IMR-90 (cell line): Measurements from ENCODE around the gene RTN4RL2. TPM values are rescaled to one million over a fixed set of nuclear protein-coding genes. Genes with fewer than 3 reads are reported as not detected.

ENCODE experiments used
- ATAC-seq: fragments of 200-7000 bp; cut with Tn5 transposase; 2 replicates; pipeline ENCODE4 v1.9.1; 2020; ENCODE audit warnings: low read depth, mild to moderate bottlenecking, moderate library complexity
- BruUV-seq: library from RNA; stranded (reverse); fragments of 400-500 nt; replicated peaks from 2 replicates; lab custom pipeline; 2021; lab: Mats Ljungman, UMichigan
- CTCF ChIA-PET: fragments of 300-600 bp; formaldehyde crosslinking; extraction: SDS; loops from one replicate; lab custom pipeline; 2021; ENCODE audit warnings: antibody characterized with exemption; lab: Yijun Ruan, JAX
- POLR2A ChIA-PET: fragments of 300-600 bp; sonication (Branson Sonifier 250); formaldehyde crosslinking; loops from one replicate; lab custom pipeline; 2022; ENCODE audit warnings: antibody characterized with exemption; ENCODE audit not compliant: unreplicated experiment; lab: Charles Lee
- DNase-seq: peaks from one replicate; pipeline ENCODE4 v3.0.0; 2013
- H2AFZ ChIP-seq: replicated peaks from 2 replicates; pipeline ENCODE3; 2013; ENCODE audit warnings: low read length, mild to moderate bottlenecking; ENCODE audit not compliant: poor library complexity
- H2AK5ac ChIP-seq: 2 replicates; pipeline ENCODE4 v1.6.1; 2013; ENCODE audit warnings: low read depth, low read length, inconsistent platforms
- H2AK9ac ChIP-seq: replicated peaks from 2 replicates; pipeline ENCODE3; 2013; ENCODE audit warnings: mild to moderate bottlenecking, low read depth, low read length, moderate library complexity; ENCODE audit not compliant: poor library complexity
- H2BK120ac ChIP-seq: 2 replicates; pipeline ENCODE4 v1.6.1; 2013; ENCODE audit warnings: low read depth, low read length, inconsistent platforms
- H2BK15ac ChIP-seq: 3 replicates; pipeline ENCODE4 v1.6.1; 2013; ENCODE audit warnings: low read depth, low read length, inconsistent platforms
- H2BK20ac ChIP-seq: 2 replicates; pipeline ENCODE4 v1.6.1; 2013; ENCODE audit warnings: low read depth, mild to moderate bottlenecking, inconsistent platforms, low read length, moderate library complexity
- H2BK5ac ChIP-seq: 2 replicates; pipeline ENCODE4 v1.6.1; 2013; ENCODE audit warnings: mild to moderate bottlenecking, low read depth, low read length, inconsistent platforms; ENCODE audit not compliant: poor library complexity, severe bottlenecking
- H3K14ac ChIP-seq: replicated peaks from 2 replicates; pipeline ENCODE4 v1.6.1; 2013; ENCODE audit warnings: low read depth, low read length, inconsistent platforms
- H3K18ac ChIP-seq: 2 replicates; pipeline ENCODE4 v1.6.1; 2013; ENCODE audit warnings: low read depth, low read length, control low read depth
- H3K23ac ChIP-seq: 2 replicates; pipeline ENCODE4 v1.6.1; 2013; ENCODE audit warnings: low read depth, low read length, inconsistent platforms
- H3K27ac ChIP-seq: 2 replicates; pipeline ENCODE4 v1.5.1; 2013; ENCODE audit warnings: mild to moderate bottlenecking, control low read depth, low read length; ENCODE audit not compliant: insufficient read depth
- H3K27me3 ChIP-seq: 2 replicates; pipeline ENCODE4 v1.6.1; 2013; ENCODE audit warnings: low read length; ENCODE audit not compliant: control insufficient read depth, insufficient read depth
- H3K36me3 ChIP-seq: 2 replicates; pipeline ENCODE4 v1.6.1; 2013; ENCODE audit warnings: low read length, mixed read lengths; ENCODE audit not compliant: control insufficient read depth, insufficient read depth
- H3K4ac ChIP-seq: 2 replicates; pipeline ENCODE4 v1.6.1; 2013; ENCODE audit warnings: low read depth, low read length, inconsistent platforms
- H3K4me1 ChIP-seq: 2 replicates; pipeline ENCODE4 v1.6.1; 2013; ENCODE audit warnings: low read length, mixed read lengths; ENCODE audit not compliant: control insufficient read depth, insufficient read depth
- H3K4me2 ChIP-seq: 2 replicates; pipeline ENCODE4 v1.6.1; 2013; ENCODE audit warnings: low read depth, mild to moderate bottlenecking, control low read depth, low read length, moderate library complexity
- H3K4me3 ChIP-seq: 2 replicates; pipeline ENCODE4 v1.5.1; 2013; ENCODE audit warnings: low read depth, mild to moderate bottlenecking, control low read depth, low read length, moderate library complexity; ENCODE audit not compliant: insufficient read depth
- H3K56ac ChIP-seq: 2 replicates; pipeline ENCODE4 v1.6.1; 2013; ENCODE audit warnings: low read length, inconsistent platforms; ENCODE audit not compliant: insufficient read depth; ENCODE audit errors: extremely low read depth
- H3K79me1 ChIP-seq, 2 experiments: 2 replicates each; pipeline ENCODE4 v1.6.1; 2013; ENCODE audit warnings: low read length in 2 of 2, inconsistent platforms in 1 of 2, low read depth in 1 of 2
- H3K9ac ChIP-seq: 2 replicates; pipeline ENCODE4 v1.6.1; 2013; ENCODE audit warnings: low read depth, low read length, control low read depth
- H3K9me1 ChIP-seq: 2 replicates; pipeline ENCODE4 v1.6.1; 2013; ENCODE audit warnings: low read length, inconsistent platforms; ENCODE audit not compliant: insufficient read depth
- H3K9me3 ChIP-seq: 2 replicates; pipeline ENCODE4 v1.6.1; 2013; ENCODE audit warnings: low read length; ENCODE audit not compliant: control insufficient read depth, insufficient read depth
- H4K20me1 ChIP-seq: 2 replicates; pipeline ENCODE4 v1.6.1; 2013; ENCODE audit warnings: low read length, inconsistent platforms; ENCODE audit not compliant: insufficient read depth
- H4K5ac ChIP-seq: 2 replicates; pipeline ENCODE4 v1.6.1; 2013; ENCODE audit warnings: mild to moderate bottlenecking, low read depth, low read length, control low read depth
- H4K8ac ChIP-seq, 2 experiments: 2 replicates each; pipeline ENCODE4 v1.6.1; 2013; ENCODE audit warnings: low read depth in 2 of 2, low read length in 2 of 2, control low read depth in 1 of 2, inconsistent platforms in 1 of 2
- H4K91ac ChIP-seq: 2 replicates; pipeline ENCODE4 v1.6.1; 2013; ENCODE audit warnings: low read depth, low read length, inconsistent platforms; ENCODE audit not compliant: insufficient read depth
- BHLHE40 ChIP-seq: fragments of 150-350 bp; IDR thresholded peaks from 2 replicates; pipeline ENCODE4 v1.6.1; 2016; ENCODE audit warnings: mild to moderate bottlenecking, low read depth, low read length
- CEBPB ChIP-seq: IDR thresholded peaks from 2 replicates; pipeline ENCODE4 v1.6.1; 2012; ENCODE audit warnings: low read depth, low read length, improper control_type of control experiment
- CHD1 ChIP-seq: IDR thresholded peaks from 2 replicates; pipeline ENCODE4 v1.6.1; 2012; ENCODE audit warnings: low read depth, low read length, improper control_type of control experiment
- CTCF ChIP-seq: conservative IDR thresholded peaks from 2 replicates; pipeline ENCODE4 v1.5.1; 2012; ENCODE audit warnings: mild to moderate bottlenecking, low read depth, low read length, improper control_type of control experiment
- FOS ChIP-seq: fragments of 150-350 bp; IDR thresholded peaks from 2 replicates; pipeline ENCODE4 v1.6.1; 2016; ENCODE audit warnings: low read depth, low read length
- MAFK ChIP-seq: IDR thresholded peaks from 2 replicates; pipeline ENCODE4 v1.6.1; 2012; ENCODE audit warnings: low read depth, low read length, improper control_type of control experiment
- MAZ ChIP-seq: IDR thresholded peaks from 2 replicates; pipeline ENCODE4 v1.6.1; 2012; ENCODE audit warnings: low read depth, mild to moderate bottlenecking, low read length, improper control_type of control experiment, moderate library complexity, borderline replicate concordance
- MXI1 ChIP-seq: IDR thresholded peaks from 2 replicates; pipeline ENCODE4 v1.6.1; 2012; ENCODE audit warnings: low read depth, mild to moderate bottlenecking, low read length, moderate library complexity, borderline replicate concordance
- NFE2L2 ChIP-seq: fragments of 150-350 bp; IDR thresholded peaks from 2 replicates; pipeline ENCODE4 v1.6.1; 2016; ENCODE audit warnings: low read depth, mild to moderate bottlenecking, low read length
- POLR2A ChIP-seq: IDR thresholded peaks from 2 replicates; pipeline ENCODE4 v1.6.1; 2012; ENCODE audit warnings: mild to moderate bottlenecking, low read depth, low read length
- RAD21 ChIP-seq: IDR thresholded peaks from 2 replicates; pipeline ENCODE4 v1.6.1; 2012; ENCODE audit warnings: low read length, improper control_type of control experiment
- RCOR1 ChIP-seq: IDR thresholded peaks from 2 replicates; pipeline ENCODE4 v1.6.1; 2012; ENCODE audit warnings: mild to moderate bottlenecking, low read length, improper control_type of control experiment; ENCODE audit not compliant: insufficient replicate concordance
- RFX5 ChIP-seq: IDR thresholded peaks from 2 replicates; pipeline ENCODE4 v1.8.0; 2012; ENCODE audit warnings: low read depth, mild to moderate bottlenecking, low read length, moderate library complexity
- SMC3 ChIP-seq: fragments of 150-350 bp; IDR thresholded peaks from 2 replicates; pipeline ENCODE4 v1.6.1; 2016; ENCODE audit warnings: low read depth, mild to moderate bottlenecking, antibody characterized with exemption, low read length, moderate library complexity
- USF2 ChIP-seq: fragments of 150-350 bp; IDR thresholded peaks from 2 replicates; pipeline ENCODE4 v1.6.1; 2017; ENCODE audit warnings: mild to moderate bottlenecking, antibody characterized with exemption, low read length, low read depth
- WGBS, 2 experiments: methylation state at CpG; one replicate each; pipeline versions ENCODE4 v1.1.5 to v1.1.7; 2013; ENCODE audit warnings: missing lambda C conversion rate in 2 of 2; ENCODE audit not compliant: insufficient read length in 1 of 2; ENCODE audit errors: extremely low coverage in 2 of 2; 5-methylcytosine and 5-hydroxymethylcytosine counted together
- dilution Hi-C: fragments of 300-500 bp; cut with HindIII; formaldehyde crosslinking; loops from one replicate; pipeline ENCODE4 v1.14.3; 2018; ENCODE audit warnings: low sequenced_read_pairs; ENCODE audit not compliant: unreplicated experiment
- in situ Hi-C: fragments of 300-500 bp; cut with MboI; formaldehyde crosslinking; loops from 3 replicates; pipeline ENCODE4 v1.14.3; 2019; ENCODE audit warnings: low sequenced_read_pairs, inconsistent platforms, mixed read lengths
- intact Hi-C: fragments of 100-400 bp; cut with micrococcal nuclease; formaldehyde crosslinking; loops from 2 replicates; pipeline ENCODE4 v1.10.0; 2022
- polyA plus RNA-seq, 3 experiments: library from polyadenylated mRNA; depleted of rRNA; stranded (reverse); fragments of >200 nt; gene quantifications; 2 replicates each; pipeline ENCODE4 v1.2.3, GENCODE V29; 2012; ENCODE audit warnings: low replicate concordance in 1 of 3
- total RNA-seq: library from RNA; depleted of rRNA; stranded (reverse); fragments of >200 nt; gene quantifications from 2 replicates; pipeline ENCODE4 v1.2.3, GENCODE V29; 2012
- TF ChIP-seq, protein P1 (sequence below): fragments of 150-350 bp; IDR thresholded peaks from 2 replicates; pipeline ENCODE4 v1.6.1; 2016; ENCODE audit warnings: low read depth, mild to moderate bottlenecking, low read length, moderate library complexity, borderline replicate concordance

RTN4RL2 gene
- total and polyA plus RNA-seq, 2 of the 4 experiments (the other 2 are of a cell fraction), result 1.5 TPM; not detected in 1

DNA sequence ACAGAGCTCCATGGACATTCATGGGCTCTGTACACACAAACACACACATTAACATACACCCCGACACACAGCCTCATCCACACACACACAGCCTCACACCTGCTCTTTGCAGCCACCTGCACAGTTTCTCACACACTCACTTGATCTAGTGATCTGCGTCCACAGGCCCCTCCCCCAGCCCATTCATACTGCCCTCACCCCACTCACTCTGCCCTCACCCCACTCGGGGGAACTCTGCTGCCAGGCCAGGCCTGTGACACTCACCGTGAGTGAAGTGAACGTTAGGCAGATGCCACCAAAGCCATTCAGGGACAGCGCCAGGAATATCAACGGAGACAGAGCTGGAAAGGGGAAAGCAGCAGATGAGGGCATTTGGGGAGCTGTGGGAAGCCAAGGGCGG lies 40.2 kb downstream of the RTN4RL2 start:
- H4K5ac ChIP-seq, result no peak overlapping the region
- no peak overlapping the region for H2BK15ac ChIP-seq
- no peak for DNase-seq
- peak overlapping the region; percentile 87 for H2AK9ac ChIP-seq
- no peak overlapping the region for H2BK5ac ChIP-seq
- no peaks in the 10 kb centered on the region; the same call in 1 of the 2 replicates for H4K20me1 ChIP-seq
- intact Hi-C loops (no loop called here), dilution Hi-C loops (no loop called here), in situ Hi-C loops (loop anchor here (25.0 kb wide), 1 partner anchor 663 kb away; no protein-coding TSS in a partner anchor)
- peaks cover 13% of the 10 kb centered on the region; the same call in 1 of the 2 replicates for H3K9me1 ChIP-seq
- peak overlapping the region; percentile 8; the same call in 1 of the 2 replicates for H2AK5ac ChIP-seq
- no peak overlapping the region; the same call in 1 of the 2 replicates for H3K4ac ChIP-seq
- H2BK120ac ChIP-seq, result no peak overlapping the region
- H3K23ac ChIP-seq, result no peak overlapping the region
- no peaks in the 10 kb centered on the region for H3K27me3 ChIP-seq
- no peak overlapping the region for H3K18ac ChIP-seq
- TF ChIP-seq RFX5 (no peak), CEBPB (no peak), MAFK (no peak), MAZ (no peak), FOS (no peak), POLR2A (no peak), SMC3 (no peak), RAD21 (no peak), NFE2L2 (no peak), RCOR1 (no peak), CTCF (no peak), USF2 (no peak), BHLHE40 (no peak), MXI1 (no peak), CHD1 (no peak)
- TF ChIP-seq, protein P1, sequence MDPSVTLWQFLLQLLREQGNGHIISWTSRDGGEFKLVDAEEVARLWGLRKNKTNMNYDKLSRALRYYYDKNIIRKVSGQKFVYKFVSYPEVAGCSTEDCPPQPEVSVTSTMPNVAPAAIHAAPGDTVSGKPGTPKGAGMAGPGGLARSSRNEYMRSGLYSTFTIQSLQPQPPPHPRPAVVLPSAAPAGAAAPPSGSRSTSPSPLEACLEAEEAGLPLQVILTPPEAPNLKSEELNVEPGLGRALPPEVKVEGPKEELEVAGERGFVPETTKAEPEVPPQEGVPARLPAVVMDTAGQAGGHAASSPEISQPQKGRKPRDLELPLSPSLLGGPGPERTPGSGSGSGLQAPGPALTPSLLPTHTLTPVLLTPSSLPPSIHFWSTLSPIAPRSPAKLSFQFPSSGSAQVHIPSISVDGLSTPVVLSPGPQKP, result no peak
- WGBS, 2 experiments, result 43% methylated on average over 3 of the region's 8 CpGs; no CpG with 5 or more reads in 1 of the 2 experiments
- ATAC-seq, result no peak
- ChIA-PET CTCF (interaction anchor here (0.6 kb wide), 1 partner anchor 42 kb away, joined by 3 read pairs; no protein-coding TSS in a partner anchor), POLR2A (no interaction called here)
- H3K79me1 ChIP-seq, result peaks cover 3 to 26% of the 10 kb centered on the region in 2 experiments; a peak in 3 of 4 replicates
- H3K27ac ChIP-seq, result no peak overlapping the region
- no peak overlapping the region for H3K14ac ChIP-seq
- H3K36me3 ChIP-seq, result peaks cover 26% of the 10 kb centered on the region
- H2BK20ac ChIP-seq, result no peak overlapping the region
- H3K4me3 ChIP-seq, result no peak overlapping the region
- H3K4me2 ChIP-seq, result no peak overlapping the region
- H3K9me3 ChIP-seq, result no peaks in the 10 kb centered on the region
- BruUV-seq, result no TSS peak
- peak overlapping the region; percentile 18 for H2AFZ ChIP-seq
- H4K91ac ChIP-seq, result no peak overlapping the region
- no peak overlapping the region for H3K56ac ChIP-seq
- peaks cover 15% of the 10 kb centered on the region for H3K4me1 ChIP-seq
- H4K8ac ChIP-seq, result peak overlapping the region in 1 of 2 experiments; percentile 7; a peak in 1 of 4 replicates
- H3K9ac ChIP-seq, result no peak overlapping the region
